ENCODE data around the gene RPL36. TPM values are rescaled to one million over a fixed set of nuclear protein-coding genes. Genes with fewer than 3 reads are reported as not detected.
"Not testable (repeated sequence)": the region's sequence is repeated elsewhere in the genome, so short reads cannot be mapped to it uniquely, and the experiment has no call there.

RPL36 gene
- total and polyA plus RNA-seq, 4 donors = 162 to 1,048 (median 686) TPM

DNA sequence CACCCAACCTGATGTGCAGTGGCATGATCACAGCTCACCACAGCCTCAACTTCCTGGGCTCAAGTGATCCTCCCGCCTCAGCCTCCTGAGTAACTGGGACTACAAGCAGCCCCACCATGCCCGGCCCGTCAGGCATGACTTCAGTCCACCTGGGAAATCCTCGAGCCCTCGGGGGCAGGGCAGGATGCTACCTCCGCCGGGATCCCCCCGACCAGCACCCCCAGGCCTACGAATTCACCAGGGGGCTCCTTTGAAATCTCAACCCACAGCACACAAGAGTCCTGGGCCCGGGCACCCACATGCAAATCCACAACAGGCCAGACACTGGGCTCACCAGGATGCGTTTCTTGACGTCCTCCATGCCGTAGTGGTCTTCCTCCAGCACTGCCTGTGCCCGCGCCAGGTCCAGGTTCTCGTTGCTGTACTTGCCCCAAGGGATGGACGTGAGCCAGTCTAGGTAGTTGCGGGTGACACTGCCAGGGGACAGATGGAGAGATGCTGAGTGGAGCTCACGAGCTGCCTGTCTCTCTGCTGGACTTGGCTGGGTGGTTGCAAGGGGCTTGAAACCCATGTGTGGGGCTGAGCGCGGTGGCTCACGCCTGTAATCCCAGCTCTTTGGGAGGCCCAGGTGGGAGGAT lies 10.5 kb downstream of the RPL36 start:
- H3K4me3 ChIP-seq (ENCODE audit: low read depth, low read length) = no peak overlapping the region
- H3K36me3 ChIP-seq (ENCODE audit: control insufficient read depth, insufficient read depth, low read length) = peaks cover 87% of the 10 kb centered on the region
- DNase-seq (ENCODE audit: low read depth in 4 of 6, low spot score in 6 of 6) = no peak
- H3K4me1 ChIP-seq (ENCODE audit: control insufficient read depth, insufficient read depth, low read length) = no peaks in the 10 kb centered on the region
- H3K9me3 ChIP-seq (ENCODE audit: control insufficient read depth, insufficient read depth, low read length) = no peaks in the 10 kb centered on the region
- no peak overlapping the region for H3K27ac ChIP-seq (ENCODE audit: low read depth, low read length)
- no peaks in the 10 kb centered on the region for H3K27me3 ChIP-seq (ENCODE audit: control insufficient read depth, insufficient read depth, low read length)
- 98% methylated on average over 22 of the region's 22 CpGs for WGBS (ENCODE audit: insufficient coverage)

DNA sequence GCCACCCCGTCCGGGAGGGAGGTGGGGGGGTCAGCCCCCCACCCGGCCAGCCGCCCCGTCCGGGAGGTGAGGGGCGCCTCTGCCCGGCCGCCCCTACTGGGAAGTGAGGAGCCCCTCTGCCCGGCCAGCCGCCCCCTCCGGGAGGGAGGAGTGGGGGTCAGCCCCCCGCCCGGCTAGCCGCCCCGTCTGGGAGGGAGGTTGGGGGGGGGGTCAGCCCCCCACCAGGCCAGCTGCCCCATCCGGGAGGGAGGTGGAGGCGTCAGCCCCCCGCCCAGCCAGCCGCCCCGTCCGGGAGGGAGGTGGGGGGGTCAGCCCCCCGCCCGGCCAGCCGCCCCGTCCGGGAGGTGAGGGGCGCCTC lies 11.9 kb downstream of the RPL36 start:
- WGBS (ENCODE audit: insufficient coverage) = no CpG with 5 or more reads among the region's 28 CpGs
- not testable (repeated sequence) for DNase-seq (ENCODE audit: low read depth in 4 of 6, low spot score in 6 of 6); H3K4me1 ChIP-seq (ENCODE audit: control insufficient read depth, insufficient read depth, low read length); H3K9me3 ChIP-seq (ENCODE audit: control insufficient read depth, insufficient read depth, low read length); H3K27ac ChIP-seq (ENCODE audit: low read depth, low read length); H3K27me3 ChIP-seq (ENCODE audit: control insufficient read depth, insufficient read depth, low read length); H3K4me3 ChIP-seq (ENCODE audit: low read depth, low read length)
- peaks cover 87% of the 10 kb centered on the region for H3K36me3 ChIP-seq (ENCODE audit: control insufficient read depth, insufficient read depth, low read length)

DNA sequence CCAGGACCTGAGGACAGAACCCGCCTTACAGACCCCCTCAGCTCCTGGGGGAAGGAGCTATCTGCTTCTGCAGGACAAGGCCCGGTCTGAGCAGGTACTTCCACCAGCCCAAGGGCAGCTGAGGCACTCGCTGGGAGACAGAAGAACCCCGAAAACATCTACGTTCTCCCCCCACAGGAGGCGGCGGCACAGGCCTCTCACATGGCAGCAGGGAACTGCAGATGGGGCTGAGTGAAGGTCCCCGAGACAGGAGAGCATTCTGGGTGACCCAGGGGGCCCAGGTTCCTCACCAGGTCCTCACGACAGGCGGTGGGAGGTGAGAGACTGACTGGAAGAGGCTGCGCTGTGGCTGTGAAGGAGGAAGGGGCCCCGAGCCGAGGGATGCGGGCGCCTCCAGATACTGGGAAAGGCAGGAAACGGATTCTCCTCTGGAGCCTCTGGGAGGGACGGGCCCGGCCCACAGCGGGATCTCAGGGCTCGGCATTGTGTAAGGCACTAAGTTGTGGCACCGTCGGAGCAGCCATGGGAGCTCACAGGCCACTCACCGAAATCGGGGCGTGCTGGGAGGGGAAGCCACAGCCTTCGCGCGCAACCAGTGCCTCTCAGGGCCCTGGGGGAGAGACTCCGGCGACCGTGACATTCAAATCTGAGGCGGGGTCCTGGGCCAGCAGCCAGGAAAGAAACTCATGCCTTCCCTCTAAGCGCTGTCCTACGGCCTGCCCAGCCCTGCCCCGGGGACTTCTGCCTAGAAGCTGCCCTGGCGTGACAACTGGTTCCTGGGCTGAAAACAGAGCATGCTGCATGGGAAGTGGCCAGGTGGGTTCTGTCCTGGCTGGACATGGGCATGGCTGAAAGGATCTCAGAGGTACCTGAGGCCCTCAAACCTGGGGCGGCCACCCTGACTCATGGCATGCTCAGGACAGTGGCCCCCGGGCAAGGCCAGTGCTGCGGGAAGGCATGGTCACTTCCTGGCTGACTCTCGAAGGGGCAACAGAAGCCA lies 14.0 kb downstream of the RPL36 start:
- H3K4me1 ChIP-seq (ENCODE audit: control insufficient read depth, insufficient read depth, low read length) = no peaks in the 10 kb centered on the region
- no peak overlapping the region for H3K4me3 ChIP-seq (ENCODE audit: low read depth, low read length)
- H3K9me3 ChIP-seq (ENCODE audit: control insufficient read depth, insufficient read depth, low read length) = no peaks in the 10 kb centered on the region
- no peak overlapping the region for H3K27ac ChIP-seq (ENCODE audit: low read depth, low read length)
- no peak for DNase-seq (ENCODE audit: low read depth in 4 of 6, low spot score in 6 of 6)
- WGBS (ENCODE audit: insufficient coverage) = 97% methylated on average over 37 of the region's 40 CpGs
- peaks cover 87% of the 10 kb centered on the region for H3K36me3 ChIP-seq (ENCODE audit: control insufficient read depth, insufficient read depth, low read length)
- no peaks in the 10 kb centered on the region for H3K27me3 ChIP-seq (ENCODE audit: control insufficient read depth, insufficient read depth, low read length)

DNA sequence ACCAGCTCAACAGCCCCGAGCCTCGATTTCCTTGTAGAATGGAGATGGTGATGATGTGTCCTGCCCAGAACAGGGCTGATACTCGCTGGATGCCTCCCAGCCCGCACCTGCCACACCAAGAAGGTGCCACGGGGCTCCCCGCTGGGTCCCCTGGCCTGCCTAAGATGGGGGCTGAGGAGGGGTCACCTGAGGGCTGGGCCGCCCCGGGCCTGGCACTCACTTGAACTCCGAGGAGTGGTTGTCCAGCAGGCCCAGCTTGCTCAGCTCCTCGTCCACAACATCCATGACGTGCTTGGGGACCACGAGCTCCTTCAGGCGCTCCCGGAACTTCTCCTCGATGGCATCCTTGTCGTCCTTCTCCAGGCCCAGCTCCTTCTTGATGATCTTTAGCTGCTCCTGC lies 15.5 kb downstream of the RPL36 start:
- Histone ChIP-seq H3K9me3 (ENCODE audit: control insufficient read depth, insufficient read depth, low read length) (no peaks in the 10 kb centered on the region), H3K27ac (ENCODE audit: low read depth, low read length) (no peak overlapping the region), H3K27me3 (ENCODE audit: control insufficient read depth, insufficient read depth, low read length) (no peaks in the 10 kb centered on the region), H3K4me1 (ENCODE audit: control insufficient read depth, insufficient read depth, low read length) (no peaks in the 10 kb centered on the region), H3K4me3 (ENCODE audit: low read depth, low read length) (no peak overlapping the region), H3K36me3 (ENCODE audit: control insufficient read depth, insufficient read depth, low read length) (peaks cover 86% of the 10 kb centered on the region)
- DNase-seq (ENCODE audit: low read depth in 4 of 6, low spot score in 6 of 6) = no peak
- whole genome bisulfite sequencing (ENCODE audit: insufficient coverage) = 91% methylated on average over 16 of the region's 16 CpGs

DNA sequence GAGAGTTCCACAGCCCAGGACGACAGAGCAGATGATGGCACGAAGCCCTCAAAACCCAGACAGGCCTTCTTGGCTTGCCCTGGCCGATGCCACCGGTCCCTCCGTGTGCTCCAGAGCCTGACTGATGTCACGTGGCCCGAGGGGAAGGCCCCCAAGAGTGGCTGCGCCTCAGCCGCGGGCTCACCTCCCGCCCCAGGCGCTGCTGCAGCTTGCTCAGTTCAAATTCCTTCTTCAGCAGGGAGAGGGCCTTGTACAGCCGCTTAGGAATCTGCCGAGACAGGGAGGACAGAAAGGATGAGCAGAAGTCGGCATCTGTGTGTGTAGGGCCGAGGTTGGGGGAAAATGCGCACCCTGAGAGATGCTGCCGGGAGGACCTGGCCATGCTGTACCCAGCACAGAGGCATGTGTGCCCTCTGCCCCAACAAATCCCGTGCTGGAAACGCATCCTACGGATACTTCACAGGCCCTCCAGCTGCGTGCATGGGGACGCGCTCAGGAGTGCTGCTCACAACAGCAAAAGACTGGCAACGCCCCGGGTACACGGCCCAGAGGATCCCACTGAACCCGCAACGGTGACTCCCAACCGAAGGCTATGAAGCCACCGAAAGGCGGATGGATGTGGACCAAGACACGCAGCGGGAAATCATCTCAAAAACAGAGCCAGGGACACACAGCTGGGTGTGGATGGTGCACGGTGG lies 16.9 kb downstream of the RPL36 start:
- WGBS (ENCODE audit: insufficient coverage) = 96% methylated on average over 35 of the region's 35 CpGs
- peaks cover 88% of the 10 kb centered on the region for H3K36me3 ChIP-seq (ENCODE audit: control insufficient read depth, insufficient read depth, low read length)
- no peak for DNase-seq (ENCODE audit: low read depth in 4 of 6, low spot score in 6 of 6)
- no peaks in the 10 kb centered on the region for H3K4me1 ChIP-seq (ENCODE audit: control insufficient read depth, insufficient read depth, low read length)
- no peak overlapping the region for H3K4me3 ChIP-seq (ENCODE audit: low read depth, low read length)
- no peak overlapping the region for H3K27ac ChIP-seq (ENCODE audit: low read depth, low read length)
- no peaks in the 10 kb centered on the region for H3K27me3 ChIP-seq (ENCODE audit: control insufficient read depth, insufficient read depth, low read length)
- no peaks in the 10 kb centered on the region for H3K9me3 ChIP-seq (ENCODE audit: control insufficient read depth, insufficient read depth, low read length)

DNA sequence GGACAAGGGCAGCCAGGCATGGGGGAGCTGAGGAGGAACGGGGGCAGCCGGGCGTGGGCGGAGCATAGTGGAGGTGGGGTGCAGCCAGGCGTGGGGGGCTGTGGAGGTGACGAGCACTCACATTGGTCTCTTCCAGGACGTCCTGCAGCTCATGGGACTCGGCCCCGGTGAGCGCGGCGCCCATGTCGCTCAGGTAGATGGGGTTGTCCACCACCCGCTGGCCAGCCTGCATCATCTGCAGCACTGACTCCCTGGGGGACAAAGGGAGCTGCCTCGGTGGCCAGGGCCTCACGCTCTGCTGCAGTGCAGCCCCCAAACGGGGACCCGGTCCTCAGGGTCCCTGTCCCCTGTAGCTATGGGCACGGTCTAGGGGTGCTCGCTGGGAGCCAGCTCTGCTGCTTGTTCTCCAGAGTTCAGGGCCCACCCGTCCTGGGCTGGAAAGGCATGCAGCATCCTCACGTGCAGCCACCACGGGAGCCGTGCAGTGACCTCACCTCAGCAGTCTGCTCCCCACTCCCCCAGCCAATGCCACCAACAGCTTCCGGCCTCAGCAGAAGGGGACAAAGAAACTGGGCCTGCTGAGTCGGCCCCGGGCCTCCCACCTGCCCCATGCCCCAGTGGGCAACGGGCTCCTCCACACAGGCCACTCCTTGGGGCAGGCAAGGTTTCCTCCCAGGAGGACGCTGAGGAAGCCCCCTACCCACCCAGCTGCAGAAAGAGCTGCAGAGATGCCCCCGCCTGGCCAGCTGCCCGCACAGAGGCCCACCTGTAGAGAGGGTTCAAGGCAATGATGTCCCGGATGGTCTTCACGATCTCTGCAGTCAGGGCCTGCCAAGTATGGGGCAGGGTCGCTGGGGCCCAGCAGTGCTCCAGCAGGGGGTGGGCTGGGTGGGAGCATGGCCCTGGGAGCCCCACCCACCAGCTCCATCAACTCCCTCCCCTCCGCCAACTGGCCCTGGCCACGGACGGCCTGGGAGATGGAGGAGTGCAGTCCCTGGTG lies 17.8 kb downstream of the RPL36 start:
- Histone ChIP-seq H3K9me3 (ENCODE audit: control insufficient read depth, insufficient read depth, low read length) (no peaks in the 10 kb centered on the region), H3K27ac (ENCODE audit: low read depth, low read length) (no peak overlapping the region), H3K4me1 (ENCODE audit: control insufficient read depth, insufficient read depth, low read length) (no peaks in the 10 kb centered on the region), H3K36me3 (ENCODE audit: control insufficient read depth, insufficient read depth, low read length) (peaks cover 97% of the 10 kb centered on the region), H3K27me3 (ENCODE audit: control insufficient read depth, insufficient read depth, low read length) (no peaks in the 10 kb centered on the region), H3K4me3 (ENCODE audit: low read depth, low read length) (no peak overlapping the region)
- 96% methylated on average over 32 of the region's 37 CpGs for WGBS (ENCODE audit: insufficient coverage)
- no peak for DNase-seq (ENCODE audit: low read depth in 4 of 6, low spot score in 6 of 6)

DNA sequence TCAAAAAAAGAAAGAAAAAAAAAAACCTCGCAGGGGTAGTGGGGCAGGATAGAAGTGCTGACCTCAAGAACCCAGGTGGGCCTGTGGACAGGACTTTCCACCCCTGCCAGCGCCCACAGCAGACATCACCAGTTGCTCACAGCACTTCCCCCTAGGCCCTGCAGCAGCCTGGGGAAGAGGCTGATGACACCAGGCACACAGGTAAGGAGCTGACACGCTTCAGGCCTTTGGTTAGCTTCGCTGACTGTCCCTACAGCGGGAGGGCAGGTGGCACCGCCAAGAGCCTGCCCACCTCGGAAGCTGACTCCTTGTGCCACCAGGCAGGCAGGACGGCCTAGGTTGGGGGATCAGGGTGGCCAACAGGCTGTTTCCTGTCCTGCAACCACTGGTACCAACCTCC lies 20.9 kb downstream of the RPL36 start:
- H3K4me1 ChIP-seq (ENCODE audit: control insufficient read depth, insufficient read depth, low read length) = no peaks in the 10 kb centered on the region
- no peak overlapping the region for H3K27ac ChIP-seq (ENCODE audit: low read depth, low read length)
- peaks cover 74% of the 10 kb centered on the region for H3K36me3 ChIP-seq (ENCODE audit: control insufficient read depth, insufficient read depth, low read length)
- WGBS (ENCODE audit: insufficient coverage) = 97% methylated on average over 7 of the region's 8 CpGs
- DNase-seq (ENCODE audit: low read depth in 4 of 6, low spot score in 6 of 6) = no peak
- H3K9me3 ChIP-seq (ENCODE audit: control insufficient read depth, insufficient read depth, low read length) = no peaks in the 10 kb centered on the region
- H3K4me3 ChIP-seq (ENCODE audit: low read depth, low read length) = no peak overlapping the region
- no peaks in the 10 kb centered on the region for H3K27me3 ChIP-seq (ENCODE audit: control insufficient read depth, insufficient read depth, low read length)

DNA sequence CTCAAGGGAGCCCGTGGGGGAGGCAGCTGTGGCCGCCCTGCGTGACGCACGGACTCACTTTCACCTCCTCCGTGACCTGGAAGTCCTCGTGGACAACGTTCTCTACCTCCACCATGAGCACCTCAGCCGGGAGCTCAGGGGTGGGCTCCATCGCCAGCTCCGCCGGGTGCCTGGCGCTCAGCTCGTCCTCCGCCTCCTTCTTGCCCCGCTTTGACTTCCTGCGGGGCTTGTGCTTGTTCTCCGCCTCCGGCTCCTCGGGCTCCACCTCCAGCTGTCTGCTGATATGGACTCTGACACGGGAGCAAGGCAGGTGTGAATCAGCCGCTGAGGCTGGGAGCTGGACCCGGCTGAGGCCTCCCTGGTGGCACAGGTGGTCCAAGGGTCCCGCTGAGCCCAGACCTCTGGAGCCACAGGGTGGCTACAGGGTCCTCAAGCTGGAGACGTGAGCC lies 21.6 kb downstream of the RPL36 start:
- WGBS (ENCODE audit: insufficient coverage) = 92% methylated on average over 25 of the region's 25 CpGs
- Histone ChIP-seq H3K27me3 (ENCODE audit: control insufficient read depth, insufficient read depth, low read length) (no peaks in the 10 kb centered on the region), H3K36me3 (ENCODE audit: control insufficient read depth, insufficient read depth, low read length) (peaks cover 67% of the 10 kb centered on the region), H3K4me1 (ENCODE audit: control insufficient read depth, insufficient read depth, low read length) (no peaks in the 10 kb centered on the region), H3K9me3 (ENCODE audit: control insufficient read depth, insufficient read depth, low read length) (no peaks in the 10 kb centered on the region), H3K4me3 (ENCODE audit: low read depth, low read length) (no peak overlapping the region), H3K27ac (ENCODE audit: low read depth, low read length) (no peak overlapping the region)
- no peak for DNase-seq (ENCODE audit: low read depth in 4 of 6, low spot score in 6 of 6)

DNA sequence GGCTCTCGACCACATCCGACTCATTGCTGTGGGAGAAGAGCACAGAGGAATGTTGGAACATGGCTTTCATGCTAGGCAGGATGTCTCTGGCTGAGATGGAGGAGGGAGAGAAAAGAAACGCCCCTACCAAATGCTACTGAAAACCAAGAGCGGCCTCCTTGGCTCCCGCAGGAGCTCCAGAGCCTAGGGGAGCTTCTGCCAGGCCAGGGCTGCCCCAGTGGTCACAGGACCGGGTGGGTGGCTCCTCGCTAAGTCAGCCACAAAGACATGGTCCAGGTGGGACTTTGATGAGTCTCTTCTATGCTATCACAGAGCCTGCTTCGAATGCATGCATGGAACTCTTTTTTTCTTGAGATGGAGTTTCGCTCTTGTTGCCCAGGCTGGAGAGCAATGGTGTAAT lies 23.1 kb downstream of the RPL36 start:
- Histone ChIP-seq H3K9me3 (ENCODE audit: control insufficient read depth, insufficient read depth, low read length) (no peaks in the 10 kb centered on the region), H3K4me3 (ENCODE audit: low read depth, low read length) (no peak overlapping the region), H3K4me1 (ENCODE audit: control insufficient read depth, insufficient read depth, low read length) (peaks cover 8% of the 10 kb centered on the region), H3K27me3 (ENCODE audit: control insufficient read depth, insufficient read depth, low read length) (no peaks in the 10 kb centered on the region), H3K27ac (ENCODE audit: low read depth, low read length) (no peak overlapping the region), H3K36me3 (ENCODE audit: control insufficient read depth, insufficient read depth, low read length) (peaks cover 63% of the 10 kb centered on the region)
- 94% methylated on average over 8 of the region's 9 CpGs for WGBS (ENCODE audit: insufficient coverage)
- no peak for DNase-seq (ENCODE audit: low read depth in 4 of 6, low spot score in 6 of 6)
